Measurements from ENCODE around the gene ARMC7. TPM values are rescaled to one million over a fixed set of nuclear protein-coding genes. Genes with fewer than 3 reads are reported as not detected.

ARMC7 gene
- total RNA-seq, 1 donor from 2014 or later = 12.8 TPM

- H3K27ac ChIP-seq = no peak overlapping the region
- no peaks in the 10 kb centered on the region for H3K36me3 ChIP-seq
- peaks cover 33% of the 10 kb centered on the region for H3K4me1 ChIP-seq
- H3K9me3 ChIP-seq = no peaks in the 10 kb centered on the region
- intact Hi-C loops (cut with DNase I) = no loop called here
- H3K4me3 ChIP-seq = no peak overlapping the region
- TF ChIP-seq POLR2A (IDR thresholded peaks at IDR 0.05) (no peak), CTCF (IDR thresholded peaks at IDR 0.05) (no peak), POLR2AphosphoS5 (IDR thresholded peaks at IDR 0.05; ENCODE audit: insufficient read depth in 1 of 2, low read depth in 1 of 2) (no peak)
- no peak for DNase-seq (ENCODE audit: extremely low spot score in 2 of 2)
- no peaks in the 10 kb centered on the region for H3K27me3 ChIP-seq
Observed at GRCh38 chr17:75084039-75084660, 25.6 kb upstream of the ARMC7 start.

DNA sequence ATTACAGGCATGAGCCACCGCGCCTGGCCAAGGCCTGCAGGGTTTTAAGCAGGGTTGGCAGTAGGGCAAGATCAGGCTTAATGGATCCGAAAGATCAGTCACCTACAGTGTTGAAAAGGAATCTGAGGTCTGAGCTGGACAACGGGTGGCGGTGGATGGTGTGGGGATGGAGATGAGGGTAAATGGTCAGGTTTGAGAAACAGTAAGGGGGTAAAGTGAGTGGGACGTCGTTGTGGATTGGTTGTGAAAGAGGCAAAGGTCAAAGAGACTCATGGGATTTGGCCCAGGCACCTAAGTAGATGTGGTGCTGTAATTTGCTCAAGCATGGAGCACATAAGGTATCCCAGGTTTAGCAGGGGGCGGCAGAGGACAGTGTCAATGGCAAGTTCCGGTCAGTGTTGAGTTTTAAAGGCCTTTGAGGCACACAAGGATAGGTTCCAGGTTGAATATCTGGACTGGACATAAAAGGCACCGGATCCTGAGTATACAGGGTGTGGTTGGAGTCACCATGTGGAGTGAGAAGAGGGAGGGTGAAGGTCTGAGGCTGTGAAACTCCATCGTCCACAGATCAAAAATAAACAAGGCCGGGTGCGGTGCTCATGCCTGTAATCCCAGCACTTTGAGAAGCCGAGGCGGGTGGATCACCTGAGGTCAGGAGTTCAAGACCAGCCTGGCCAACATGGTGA is 23.1 kb upstream of the ARMC7 start:
- peak overlapping the region; percentile 94 for H3K27ac ChIP-seq
- no peak for TF ChIP-seq CTCF (IDR thresholded peaks at IDR 0.05)
- TF ChIP-seq POLR2A (IDR thresholded peaks at IDR 0.05) = no peak
- no peak for TF ChIP-seq POLR2AphosphoS5 (IDR thresholded peaks at IDR 0.05; ENCODE audit: insufficient read depth in 1 of 2, low read depth in 1 of 2)
- intact Hi-C loops (cut with DNase I) = no loop called here
- no peaks in the 10 kb centered on the region for H3K36me3 ChIP-seq
- peaks cover 47% of the 10 kb centered on the region for H3K4me1 ChIP-seq
- H3K27me3 ChIP-seq = no peaks in the 10 kb centered on the region
- no peak for DNase-seq (ENCODE audit: extremely low spot score in 2 of 2)
- peak overlapping the region; percentile 76 to 80 for H3K4me3 ChIP-seq
- no peaks in the 10 kb centered on the region for H3K9me3 ChIP-seq

- no peaks in the 10 kb centered on the region for H3K9me3 ChIP-seq
- DNase-seq (ENCODE audit: extremely low spot score in 2 of 2) = no peak
- peak overlapping the region; percentile 94 for H3K27ac ChIP-seq
- H3K4me1 ChIP-seq = peaks cover 52% of the 10 kb centered on the region
- H3K27me3 ChIP-seq = no peaks in the 10 kb centered on the region
- peak overlapping the region; percentile 76 to 80 for H3K4me3 ChIP-seq
- no peak for TF ChIP-seq CTCF (IDR thresholded peaks at IDR 0.05)
- TF ChIP-seq POLR2A (IDR thresholded peaks at IDR 0.05) = no peak
- TF ChIP-seq POLR2AphosphoS5 (IDR thresholded peaks at IDR 0.05; ENCODE audit: insufficient read depth in 1 of 2, low read depth in 1 of 2) = no peak
- no peaks in the 10 kb centered on the region for H3K36me3 ChIP-seq
- intact Hi-C loops (cut with DNase I) = no loop called here
Observed at GRCh38 chr17:75087182-75087557, 22.6 kb upstream of the ARMC7 start.

- Histone ChIP-seq H3K27ac (peak within 1 kb of the TSS; percentile 94), H3K36me3 (no peaks in the 10 kb centered on the region), H3K9me3 (no peaks in the 10 kb centered on the region), H3K4me3 (peak within 1 kb of the TSS; percentile 76 to 80), H3K27me3 (no peaks in the 10 kb centered on the region), H3K4me1 (peaks cover 58% of the 10 kb centered on the region)
- intact Hi-C loops (cut with DNase I) = no loop called here
- no peak for TF ChIP-seq CTCF (IDR thresholded peaks at IDR 0.05)
- peak; percentile 38 to 76 for TF ChIP-seq POLR2AphosphoS5 (IDR thresholded peaks at IDR 0.05; ENCODE audit: insufficient read depth in 1 of 2, low read depth in 1 of 2)
- peak in 1 of 2 donors; percentile 48 for TF ChIP-seq POLR2A (IDR thresholded peaks at IDR 0.05)
- peak in 1 of 2 donors; percentile 96 for DNase-seq (ENCODE audit: extremely low spot score in 2 of 2)
Observed at GRCh38 chr17:75087558-75088453, 22.0 kb upstream of the ARMC7 start, which contains the start of gene SLC16A5. TSS of gene SLC16A5 (plus strand) at chr17:75087954. CDS start at chr17:75093637, 5,683 bp downstream.
